Nephron progenitor cell (in vitro differentiated cells): ENCODE measurements around the gene PMIS2.
"Not testable (repeated sequence)": the region's sequence is repeated elsewhere in the genome, so short reads cannot be mapped to it uniquely, and the experiment has no call there.

Experiments
- DNase-seq: peaks from one replicate; pipeline ENCODE4 v3.0.0; 2021
- H3K27ac Mint-ChIP-seq: 2 replicates; pipeline ENCODE4 v1.8.0; 2021; ENCODE audit warnings: mild to moderate bottlenecking, moderate library complexity, mixed read lengths
- H3K27me3 Mint-ChIP-seq: 2 replicates; pipeline ENCODE4 v1.8.0; 2021; ENCODE audit warnings: mild to moderate bottlenecking, low read depth, mixed read lengths; ENCODE audit not compliant: poor library complexity
- H3K36me3 Mint-ChIP-seq: 2 replicates; pipeline ENCODE4 v1.8.0; 2021; ENCODE audit warnings: low read depth, mixed read lengths
- H3K4me1 Mint-ChIP-seq: 2 replicates; pipeline ENCODE4 v1.8.0; 2021; ENCODE audit warnings: mixed read lengths
- H3K4me3 Mint-ChIP-seq: 2 replicates; pipeline ENCODE4 v1.8.0; 2021; ENCODE audit warnings: mild to moderate bottlenecking, moderate library complexity, mixed read lengths
- H3K9me3 Mint-ChIP-seq: 2 replicates; pipeline ENCODE4 v1.8.0; 2021; ENCODE audit warnings: mild to moderate bottlenecking, moderate library complexity, mixed read lengths
- TF ChIP-seq, protein P1 (sequence below): fragments of 200-600 bp; sonication (generic); IDR thresholded peaks from 2 replicates; pipeline ENCODE4 v1.5.0; 2021; ENCODE audit warnings: antibody characterized with exemption

PMIS2 gene

DNA sequence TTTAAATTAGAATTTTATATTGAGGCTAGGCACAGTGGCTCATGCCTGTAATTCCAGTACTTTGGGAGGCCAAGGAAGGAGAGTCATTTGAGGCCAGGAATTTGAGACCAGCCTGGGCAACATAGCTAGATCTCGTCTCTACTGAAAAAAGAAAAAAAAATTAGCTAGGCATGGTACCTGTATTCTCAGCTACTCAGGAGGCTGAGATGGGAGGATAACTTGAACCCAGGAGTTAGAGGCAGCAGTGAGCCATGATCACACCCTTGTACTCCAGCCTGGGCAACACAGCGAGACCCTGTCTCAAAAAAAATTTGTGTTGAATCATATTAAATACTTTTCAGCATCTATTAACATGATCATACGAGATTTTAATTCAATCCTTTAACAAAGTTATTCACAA, 4.9 kb downstream of the PMIS2 start:
- no peaks in the 10 kb centered on the region for H3K9me3 Mint-ChIP-seq
- no peak overlapping the region for H3K27ac Mint-ChIP-seq
- no peak overlapping the region for H3K4me3 Mint-ChIP-seq
- H3K4me1 Mint-ChIP-seq = no peaks in the 10 kb centered on the region
- peaks cover 38% of the 10 kb centered on the region for H3K27me3 Mint-ChIP-seq
- no peak for DNase-seq
- TF ChIP-seq, protein P1, sequence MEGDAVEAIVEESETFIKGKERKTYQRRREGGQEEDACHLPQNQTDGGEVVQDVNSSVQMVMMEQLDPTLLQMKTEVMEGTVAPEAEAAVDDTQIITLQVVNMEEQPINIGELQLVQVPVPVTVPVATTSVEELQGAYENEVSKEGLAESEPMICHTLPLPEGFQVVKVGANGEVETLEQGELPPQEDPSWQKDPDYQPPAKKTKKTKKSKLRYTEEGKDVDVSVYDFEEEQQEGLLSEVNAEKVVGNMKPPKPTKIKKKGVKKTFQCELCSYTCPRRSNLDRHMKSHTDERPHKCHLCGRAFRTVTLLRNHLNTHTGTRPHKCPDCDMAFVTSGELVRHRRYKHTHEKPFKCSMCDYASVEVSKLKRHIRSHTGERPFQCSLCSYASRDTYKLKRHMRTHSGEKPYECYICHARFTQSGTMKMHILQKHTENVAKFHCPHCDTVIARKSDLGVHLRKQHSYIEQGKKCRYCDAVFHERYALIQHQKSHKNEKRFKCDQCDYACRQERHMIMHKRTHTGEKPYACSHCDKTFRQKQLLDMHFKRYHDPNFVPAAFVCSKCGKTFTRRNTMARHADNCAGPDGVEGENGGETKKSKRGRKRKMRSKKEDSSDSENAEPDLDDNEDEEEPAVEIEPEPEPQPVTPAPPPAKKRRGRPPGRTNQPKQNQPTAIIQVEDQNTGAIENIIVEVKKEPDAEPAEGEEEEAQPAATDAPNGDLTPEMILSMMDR = no peak
- H3K36me3 Mint-ChIP-seq = no peaks in the 10 kb centered on the region

DNA sequence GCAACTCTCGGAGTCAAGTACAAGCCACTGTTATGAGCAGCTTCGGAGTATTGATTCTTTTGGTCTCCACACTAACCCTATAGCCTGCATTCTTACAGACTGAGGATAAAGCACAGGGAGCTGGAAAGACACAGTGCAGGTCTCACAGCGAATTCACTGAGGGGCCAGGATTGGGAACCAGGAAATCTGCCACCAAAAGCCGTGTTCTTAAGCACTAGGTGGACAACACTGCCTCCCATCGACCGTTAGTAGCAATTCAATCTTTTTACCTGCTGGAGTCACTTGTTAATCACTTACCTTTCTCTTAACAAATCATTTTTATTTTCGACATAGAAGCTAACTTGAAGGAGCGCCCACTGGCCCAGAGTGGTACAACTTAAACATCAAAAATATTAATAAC, 6.3 kb downstream of the PMIS2 start:
- DNase-seq = peak; percentile 18
- peaks cover 38% of the 10 kb centered on the region for H3K27me3 Mint-ChIP-seq
- H3K4me3 Mint-ChIP-seq = no peak overlapping the region
- TF ChIP-seq, protein P1 = peak; percentile 39
- no peak overlapping the region for H3K27ac Mint-ChIP-seq
- H3K36me3 Mint-ChIP-seq = no peaks in the 10 kb centered on the region
- H3K9me3 Mint-ChIP-seq = no peaks in the 10 kb centered on the region
- H3K4me1 Mint-ChIP-seq = no peaks in the 10 kb centered on the region

DNA sequence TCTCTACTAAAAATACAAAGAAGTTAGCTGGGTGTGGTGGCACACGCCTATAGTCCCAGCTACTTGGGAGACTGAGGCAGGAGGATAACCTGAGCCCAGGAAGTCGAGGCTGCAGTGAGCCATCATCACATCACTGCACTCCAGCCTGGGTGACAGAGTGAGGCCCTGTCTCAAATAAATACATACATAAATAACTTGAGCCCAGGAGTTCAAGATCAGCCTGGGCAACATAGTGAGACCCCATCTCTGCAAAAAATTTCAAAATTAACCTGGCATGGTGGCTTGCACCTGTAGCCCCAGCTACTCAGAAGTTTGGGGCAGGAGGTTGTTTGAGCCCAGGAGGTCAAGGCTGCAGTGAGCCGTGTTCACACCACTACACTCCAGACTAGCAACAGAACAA, 9.1 kb downstream of the PMIS2 start:
- DNase-seq, H3K4me1 Mint-ChIP-seq, H3K4me3 Mint-ChIP-seq, H3K36me3 Mint-ChIP-seq, H3K9me3 Mint-ChIP-seq, H3K27ac Mint-ChIP-seq: not testable (repeated sequence)
- H3K27me3 Mint-ChIP-seq = peaks cover 30% of the 10 kb centered on the region

DNA sequence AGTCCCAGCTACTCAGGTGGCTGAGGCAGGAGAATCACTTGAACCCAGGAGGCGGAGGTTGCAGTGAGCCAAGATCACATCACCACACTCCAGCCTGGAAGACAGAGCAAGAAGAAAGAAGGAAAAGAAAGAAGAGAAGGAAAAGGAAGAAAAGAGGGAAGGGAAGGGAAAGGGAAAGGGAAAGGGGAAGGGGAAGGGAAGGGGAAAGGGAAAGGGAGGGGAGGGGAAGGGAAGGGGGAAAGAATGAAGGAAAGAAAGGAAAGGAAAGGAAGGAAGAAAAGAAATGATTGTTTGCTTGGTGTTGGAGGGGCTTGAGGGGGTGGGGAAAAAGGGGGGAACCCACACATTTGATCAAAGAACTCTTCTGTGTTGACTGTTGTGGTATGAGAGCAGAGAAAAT, 10.0 kb downstream of the PMIS2 start:
- no peaks in the 10 kb centered on the region for H3K4me1 Mint-ChIP-seq
- no peaks in the 10 kb centered on the region for H3K36me3 Mint-ChIP-seq
- no peak for DNase-seq
- peaks cover 35% of the 10 kb centered on the region for H3K27me3 Mint-ChIP-seq
- TF ChIP-seq, protein P1 = no peak
- H3K27ac Mint-ChIP-seq = no peak overlapping the region
- no peaks in the 10 kb centered on the region for H3K9me3 Mint-ChIP-seq
- H3K4me3 Mint-ChIP-seq = no peak overlapping the region

DNA sequence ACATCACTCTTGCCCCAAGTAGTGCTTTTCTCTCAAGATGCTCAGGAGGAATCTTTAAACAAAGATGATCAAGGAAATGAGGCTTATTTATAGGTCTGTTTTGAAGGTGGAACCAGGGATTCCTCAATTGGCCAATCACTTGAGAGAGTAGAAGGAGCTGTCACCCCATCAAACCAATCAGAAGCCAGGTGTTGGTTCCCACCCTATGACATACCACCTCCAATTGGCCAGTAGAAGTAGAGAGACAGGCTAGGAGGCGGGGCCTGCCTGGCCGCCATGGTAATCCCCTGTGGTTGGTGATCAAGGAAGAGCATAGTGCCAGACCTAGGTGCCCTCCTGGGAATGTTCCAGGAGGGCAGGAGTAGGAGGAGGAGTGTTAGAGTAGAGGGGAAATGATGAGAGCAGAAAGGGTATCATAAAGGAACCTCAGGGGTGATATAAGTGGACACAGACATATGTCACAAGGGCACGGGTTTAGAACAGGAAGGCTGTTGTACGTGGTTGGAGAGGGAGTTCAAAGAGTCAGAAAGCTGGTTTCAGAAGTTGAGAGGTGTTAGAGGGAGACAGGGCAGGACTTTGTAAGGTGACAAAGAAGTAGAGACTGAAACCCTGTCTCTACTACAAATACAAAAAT, 10.5 kb downstream of the PMIS2 start:
- Mint-ChIP-seq H3K9me3 (no peaks in the 10 kb centered on the region), H3K4me3 (no peak overlapping the region), H3K4me1 (no peaks in the 10 kb centered on the region), H3K36me3 (no peaks in the 10 kb centered on the region), H3K27me3 (peaks cover 39% of the 10 kb centered on the region), H3K27ac (peak overlapping the region; percentile 14)
- no peak for DNase-seq
- TF ChIP-seq, protein P1 = no peak

DNA sequence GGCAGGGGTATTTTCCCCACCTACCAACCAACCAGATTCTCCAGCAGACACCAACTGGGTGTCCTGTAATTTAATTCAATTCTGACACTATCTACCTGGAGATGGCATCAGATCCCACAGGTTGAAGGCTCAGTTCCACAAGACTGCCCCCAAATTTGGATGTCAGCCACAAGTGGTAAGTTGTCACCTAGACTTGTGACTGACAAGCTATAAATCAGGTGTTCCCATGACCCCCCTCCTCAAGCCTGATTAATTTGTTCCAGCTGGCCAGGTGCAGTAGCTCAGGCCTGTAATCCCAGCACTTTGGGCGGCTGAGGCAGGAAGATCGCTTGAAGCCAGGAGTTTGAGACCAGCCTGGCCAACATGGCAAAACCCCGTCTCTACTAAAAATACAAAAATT, 16.0 kb downstream of the PMIS2 start:
- H3K27me3 Mint-ChIP-seq = peaks cover 43% of the 10 kb centered on the region
- TF ChIP-seq, protein P1 = no peak
- H3K4me1 Mint-ChIP-seq = peaks cover 6% of the 10 kb centered on the region
- no peaks in the 10 kb centered on the region for H3K36me3 Mint-ChIP-seq
- H3K9me3 Mint-ChIP-seq = peaks cover 19% of the 10 kb centered on the region
- H3K27ac Mint-ChIP-seq = no peak overlapping the region
- DNase-seq = no peak
- no peak overlapping the region for H3K4me3 Mint-ChIP-seq

DNA sequence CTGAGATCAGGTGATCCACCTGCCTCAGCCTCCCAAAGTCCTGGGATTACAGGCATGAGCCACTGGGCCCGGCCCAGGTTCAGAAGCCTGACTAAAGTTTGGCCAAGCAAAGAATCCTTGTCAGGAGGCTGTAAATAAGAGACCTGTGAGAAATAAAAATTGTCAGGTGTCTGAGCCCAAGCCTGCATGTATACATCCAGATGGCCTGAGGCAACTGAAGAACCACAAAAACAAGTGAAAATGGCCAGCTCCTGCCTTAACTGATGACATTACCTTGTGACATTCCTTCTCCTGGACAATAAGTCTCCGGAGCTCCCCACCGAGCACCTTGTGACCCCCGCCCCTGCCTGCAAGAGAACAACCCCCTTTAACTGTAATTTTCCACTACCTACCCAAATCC, 18.5 kb downstream of the PMIS2 start:
- H3K4me1 Mint-ChIP-seq, H3K27ac Mint-ChIP-seq, DNase-seq, H3K36me3 Mint-ChIP-seq, H3K4me3 Mint-ChIP-seq: not testable (repeated sequence)
- peaks cover 37% of the 10 kb centered on the region for H3K9me3 Mint-ChIP-seq
- peaks cover 46% of the 10 kb centered on the region for H3K27me3 Mint-ChIP-seq

DNA sequence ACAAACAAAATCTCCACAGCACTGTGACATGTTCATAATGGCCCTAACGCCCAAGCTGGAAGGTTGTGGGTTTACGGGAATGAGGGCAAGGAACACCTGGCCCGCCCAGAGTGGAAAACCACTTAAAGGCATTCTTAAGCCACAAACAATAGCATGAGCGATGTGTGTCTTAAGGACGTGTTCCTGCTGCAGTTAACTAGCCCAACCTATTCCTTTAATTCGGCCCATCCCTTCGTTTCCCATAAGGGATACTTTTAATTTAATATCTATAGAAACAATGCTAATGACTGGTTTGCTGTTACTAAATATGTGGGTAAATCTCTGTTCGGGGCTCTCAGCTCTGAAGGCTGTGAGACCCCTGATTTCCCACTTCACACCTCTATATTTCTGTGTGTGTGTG, 21.2 kb downstream of the PMIS2 start:
- H3K4me3 Mint-ChIP-seq = not testable (repeated sequence)

More for the DNA sequence above, 21.2 kb downstream of the PMIS2 start:
- not testable (repeated sequence) for H3K4me1 Mint-ChIP-seq, DNase-seq, H3K27ac Mint-ChIP-seq, H3K36me3 Mint-ChIP-seq
- peaks cover 35% of the 10 kb centered on the region for H3K27me3 Mint-ChIP-seq
- peaks cover 37% of the 10 kb centered on the region for H3K9me3 Mint-ChIP-seq
